Measurements from ENCODE around the gene ASCL4. TPM values are rescaled to one million over a fixed set of nuclear protein-coding genes. Genes with fewer than 3 reads are reported as not detected.
"Not testable (repeated sequence)": the region's sequence is repeated elsewhere in the genome, so short reads cannot be mapped to it uniquely, and the experiment has no call there.

ASCL4 gene, protein sequence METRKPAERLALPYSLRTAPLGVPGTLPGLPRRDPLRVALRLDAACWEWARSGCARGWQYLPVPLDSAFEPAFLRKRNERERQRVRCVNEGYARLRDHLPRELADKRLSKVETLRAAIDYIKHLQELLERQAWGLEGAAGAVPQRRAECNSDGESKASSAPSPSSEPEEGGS
- total RNA-seq (not detected), polyA plus RNA-seq (0.02 TPM)
- long read RNA-seq, donor 1: 0 reads
- long read RNA-seq, donor 2: 0 reads
- long read RNA-seq, donor 3: 0 reads
- long read RNA-seq, donor 4: 0 reads

DNA sequence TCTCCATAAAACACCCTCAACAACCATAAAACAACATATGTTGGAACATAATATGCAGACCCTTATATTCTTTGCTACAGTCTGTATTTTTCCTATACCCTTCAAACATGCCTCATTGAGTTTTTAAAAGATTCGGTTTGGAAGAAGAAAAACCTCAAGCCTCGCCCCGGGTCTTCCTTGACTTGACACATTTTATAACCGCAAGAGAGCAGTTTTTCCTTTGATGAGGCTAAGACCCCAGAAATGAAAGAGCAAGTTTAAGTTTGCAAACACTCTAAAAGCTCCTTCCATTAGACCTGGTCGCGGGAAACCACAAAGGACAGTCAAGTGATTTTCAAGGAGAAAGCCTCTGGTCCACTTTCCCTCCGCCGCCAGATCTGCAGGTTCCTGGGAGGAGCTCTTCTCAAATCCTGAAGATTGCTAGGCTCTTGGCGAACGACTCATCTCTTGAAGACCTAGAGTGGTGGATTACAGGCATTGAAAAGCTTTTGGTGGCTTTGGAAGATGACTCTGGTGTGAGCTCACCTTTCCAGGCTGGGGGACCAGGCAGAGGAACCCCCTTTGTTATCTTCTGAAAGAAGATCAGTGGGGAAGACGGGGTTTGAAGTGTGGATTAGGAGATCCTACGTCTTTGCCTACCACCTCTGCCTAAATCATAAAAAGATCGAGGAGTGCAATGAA lies at the start of gene ASCL4:
Gene ASCL4 (plus strand): TSS at position 356 of the 681 bp plus-strand sequence. CDS start 515 bp downstream, outside the sequence.
- Histone ChIP-seq H3K4me1 (ENCODE audit: control insufficient read depth, insufficient read depth, low read length) (no peaks in the 10 kb centered on the region), H3K4me3 (ENCODE audit: low read length) (no peak within 1 kb of the TSS), H3K27ac (ENCODE audit: low read length) (no peak within 1 kb of the TSS), H3K9me3 (ENCODE audit: control insufficient read depth, low read length) (no peaks in the 10 kb centered on the region), H3K27me3 (ENCODE audit: control insufficient read depth, insufficient read depth) (peaks cover 4% of the 10 kb centered on the region)
- intact Hi-C loops (cut with DNase I): no loop called here
- ATAC-seq: no peak
- DNase-seq: no peak
- WGBS: 45% methylated on average over 13 of the region's 13 CpGs

- H3K27ac ChIP-seq (ENCODE audit: low read length); H3K9me3 ChIP-seq (ENCODE audit: control insufficient read depth, low read length); H3K27me3 ChIP-seq (ENCODE audit: control insufficient read depth, insufficient read depth); H3K4me3 ChIP-seq (ENCODE audit: low read length); H3K4me1 ChIP-seq (ENCODE audit: control insufficient read depth, insufficient read depth, low read length); DNase-seq; intact Hi-C loops (cut with DNase I); ATAC-seq: not testable (repeated sequence)
- WGBS: 55% methylated on average over 1 of the region's 1 CpG
These were observed 47.2 kb upstream of the ASCL4 start for GRCh38 chr12:107727327-107727726.

DNA sequence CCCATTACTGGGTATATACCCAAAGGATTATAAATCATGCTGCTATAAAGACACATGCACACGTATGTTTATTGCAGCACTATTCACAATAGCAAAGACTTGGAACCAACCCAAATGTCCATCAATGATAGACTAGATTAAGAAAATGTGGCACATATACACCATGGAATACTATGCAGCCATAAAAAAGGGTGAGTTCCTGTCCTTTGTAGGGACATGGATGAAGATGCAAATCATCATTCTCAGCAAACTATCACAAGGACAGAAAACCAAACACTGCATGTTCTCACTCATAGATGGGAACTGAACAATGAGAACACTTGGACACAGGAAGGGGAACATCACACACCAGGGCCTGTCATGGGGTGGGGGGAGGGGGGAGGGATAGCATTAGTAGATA lies 46.8 kb upstream of the ASCL4 start:
- H3K27ac ChIP-seq (ENCODE audit: low read length); H3K27me3 ChIP-seq (ENCODE audit: control insufficient read depth, insufficient read depth); H3K9me3 ChIP-seq (ENCODE audit: control insufficient read depth, low read length); H3K4me1 ChIP-seq (ENCODE audit: control insufficient read depth, insufficient read depth, low read length); H3K4me3 ChIP-seq (ENCODE audit: low read length); intact Hi-C loops (cut with DNase I); ATAC-seq; DNase-seq: not testable (repeated sequence)
- WGBS: no CpG with 5 or more reads among the region's 1 CpG

- 68% methylated on average over 4 of the region's 4 CpGs for WGBS
- DNase-seq: no peak
These were observed 43.7 kb upstream of the ASCL4 start for GRCh38 chr12:107730618-107731341.

GRCh38 chr12:107731366-107731765 lies 43.1 kb upstream of the ASCL4 start:
- no peak for DNase-seq
- H3K27me3 ChIP-seq (ENCODE audit: control insufficient read depth, insufficient read depth): no peaks in the 10 kb centered on the region
- intact Hi-C loops (cut with DNase I): no loop called here
- ATAC-seq: no peak
- no peak overlapping the region for H3K4me3 ChIP-seq (ENCODE audit: low read length)
- H3K9me3 ChIP-seq (ENCODE audit: control insufficient read depth, low read length): no peaks in the 10 kb centered on the region
- WGBS: 86% methylated on average over 4 of the region's 4 CpGs
- no peaks in the 10 kb centered on the region for H3K4me1 ChIP-seq (ENCODE audit: control insufficient read depth, insufficient read depth, low read length)
- no peak overlapping the region for H3K27ac ChIP-seq (ENCODE audit: low read length)

More at GRCh38 chr12:107730618-107731341, 43.7 kb upstream of the ASCL4 start:
- intact Hi-C loops (cut with DNase I): no loop called here
- H3K4me3 ChIP-seq (ENCODE audit: low read length): no peak overlapping the region
- no peaks in the 10 kb centered on the region for H3K27me3 ChIP-seq (ENCODE audit: control insufficient read depth, insufficient read depth)
- no peaks in the 10 kb centered on the region for H3K9me3 ChIP-seq (ENCODE audit: control insufficient read depth, low read length)
- no peak for ATAC-seq
- H3K27ac ChIP-seq (ENCODE audit: low read length): no peak overlapping the region
- no peaks in the 10 kb centered on the region for H3K4me1 ChIP-seq (ENCODE audit: control insufficient read depth, insufficient read depth, low read length)

DNA sequence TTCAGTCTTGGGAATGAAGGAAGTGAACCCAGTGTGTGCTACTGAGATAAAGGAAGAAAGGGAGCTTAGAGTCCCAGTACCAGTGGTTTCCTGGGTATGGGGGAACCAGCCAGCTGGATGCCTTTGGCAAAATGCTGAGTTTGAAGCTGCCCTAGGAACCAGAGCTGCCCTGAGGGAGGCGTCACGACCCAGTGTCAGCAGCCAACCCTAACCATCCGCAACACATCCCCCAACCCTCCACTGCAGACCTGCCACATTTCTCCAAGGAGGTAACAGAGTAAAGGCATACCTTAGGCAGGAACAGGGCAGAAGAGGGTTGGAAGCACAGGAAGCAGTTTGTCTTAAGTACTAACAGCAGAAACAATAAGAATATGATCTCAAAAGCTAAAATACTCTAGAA lies 42.1 kb upstream of the ASCL4 start:
- Histone ChIP-seq H3K27me3 (ENCODE audit: control insufficient read depth, insufficient read depth) (no peaks in the 10 kb centered on the region), H3K9me3 (ENCODE audit: control insufficient read depth, low read length) (no peaks in the 10 kb centered on the region), H3K4me3 (ENCODE audit: low read length) (no peak overlapping the region), H3K27ac (ENCODE audit: low read length) (no peak overlapping the region), H3K4me1 (ENCODE audit: control insufficient read depth, insufficient read depth, low read length) (no peaks in the 10 kb centered on the region)
- ATAC-seq (no peak), DNase-seq (no peak)
- intact Hi-C loops (cut with DNase I): no loop called here
- 80% methylated on average over 3 of the region's 3 CpGs for WGBS

DNA sequence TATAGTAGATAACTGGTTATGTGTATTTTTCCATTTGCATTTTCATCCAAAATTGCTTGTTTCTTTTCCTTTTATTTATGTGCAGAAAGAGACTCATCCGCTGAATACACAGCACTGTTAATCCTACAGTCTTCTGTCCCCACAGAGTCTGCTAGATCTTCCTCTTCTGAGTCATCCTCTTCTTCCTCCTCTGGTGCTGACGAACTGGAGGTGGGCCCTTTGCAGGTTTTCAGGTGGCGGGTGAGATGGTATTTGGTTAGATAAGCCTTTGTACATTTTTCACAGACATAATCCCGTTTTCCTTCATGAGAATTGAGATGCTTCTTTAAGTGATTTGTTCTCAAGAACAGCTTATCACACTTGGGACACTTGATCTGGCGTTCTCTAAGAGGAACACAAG lies 40.4 kb upstream of the ASCL4 start:
- 85% methylated on average over 5 of the region's 5 CpGs for WGBS
- ATAC-seq (no peak), DNase-seq (no peak)
- intact Hi-C loops (cut with DNase I): no loop called here
- Histone ChIP-seq H3K9me3 (ENCODE audit: control insufficient read depth, low read length) (no peaks in the 10 kb centered on the region), H3K27me3 (ENCODE audit: control insufficient read depth, insufficient read depth) (no peaks in the 10 kb centered on the region), H3K4me1 (ENCODE audit: control insufficient read depth, insufficient read depth, low read length) (no peaks in the 10 kb centered on the region), H3K27ac (ENCODE audit: low read length) (no peak overlapping the region), H3K4me3 (ENCODE audit: low read length) (no peak overlapping the region)

DNA sequence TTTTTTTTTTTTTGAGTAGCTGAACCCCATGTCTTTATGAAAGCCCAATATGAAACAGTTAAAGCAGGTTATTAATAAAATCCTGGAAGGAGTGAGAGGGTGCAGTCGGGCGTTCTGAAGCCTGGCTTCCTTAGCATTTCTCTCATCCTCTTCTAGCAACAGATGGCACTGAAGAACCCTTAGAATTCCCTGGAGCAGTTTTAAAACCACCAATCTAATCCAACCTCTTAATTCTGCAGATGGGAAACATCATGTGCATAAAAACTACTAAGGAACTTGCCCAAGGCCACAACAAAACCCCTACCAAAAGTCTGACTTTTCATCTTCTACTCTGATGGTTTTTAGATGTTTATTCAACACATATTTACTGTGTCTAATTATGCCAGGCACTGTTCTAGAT lies 38.7 kb upstream of the ASCL4 start:
- Histone ChIP-seq H3K4me3 (ENCODE audit: low read length) (no peak overlapping the region), H3K9me3 (ENCODE audit: control insufficient read depth, low read length) (no peaks in the 10 kb centered on the region), H3K27ac (ENCODE audit: low read length) (no peak overlapping the region), H3K27me3 (ENCODE audit: control insufficient read depth, insufficient read depth) (no peaks in the 10 kb centered on the region), H3K4me1 (ENCODE audit: control insufficient read depth, insufficient read depth, low read length) (no peaks in the 10 kb centered on the region)
- DNase-seq: no peak
- WGBS: 94% methylated on average over 2 of the region's 2 CpGs
- intact Hi-C loops (cut with DNase I): no loop called here
- no peak for ATAC-seq

DNA sequence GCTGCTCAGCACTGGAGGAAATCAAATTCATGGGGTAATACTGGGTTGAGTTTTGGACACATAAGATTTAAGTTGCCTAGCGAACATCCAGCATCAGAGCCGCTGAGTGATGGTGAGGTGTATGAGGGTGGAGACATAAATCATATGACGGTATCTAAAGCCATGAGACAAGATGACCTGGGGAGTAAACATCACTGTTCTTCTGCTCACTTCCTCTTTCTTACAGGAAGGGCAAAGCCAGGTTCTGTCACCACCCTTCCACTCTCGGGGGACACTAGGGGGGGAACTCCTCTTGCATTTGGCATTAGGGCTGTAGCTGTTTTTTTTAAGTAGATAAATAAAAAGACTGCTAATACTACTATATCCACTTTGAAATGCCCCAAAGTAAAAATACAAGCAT lies 37.6 kb upstream of the ASCL4 start:
- H3K4me1 ChIP-seq (ENCODE audit: control insufficient read depth, insufficient read depth, low read length): no peaks in the 10 kb centered on the region
- no peaks in the 10 kb centered on the region for H3K27me3 ChIP-seq (ENCODE audit: control insufficient read depth, insufficient read depth)
- H3K9me3 ChIP-seq (ENCODE audit: control insufficient read depth, low read length): no peaks in the 10 kb centered on the region
- 84% methylated on average over 4 of the region's 4 CpGs for whole genome bisulfite sequencing
- H3K27ac ChIP-seq (ENCODE audit: low read length): no peak overlapping the region
- no peak overlapping the region for H3K4me3 ChIP-seq (ENCODE audit: low read length)
- ATAC-seq (no peak), DNase-seq (no peak)
- intact Hi-C loops (cut with DNase I): no loop called here

- no peaks in the 10 kb centered on the region for H3K27me3 ChIP-seq (ENCODE audit: control insufficient read depth, insufficient read depth)
- 60% methylated on average over 6 of the region's 6 CpGs for WGBS
- peaks cover 1% of the 10 kb centered on the region for H3K4me1 ChIP-seq (ENCODE audit: control insufficient read depth, insufficient read depth, low read length)
- no peak overlapping the region for H3K4me3 ChIP-seq (ENCODE audit: low read length)
- H3K27ac ChIP-seq (ENCODE audit: low read length): no peak overlapping the region
- peak; percentile 51 to 60 for ATAC-seq
- intact Hi-C loops (cut with DNase I): no loop called here
- DNase-seq: no peak
- H3K9me3 ChIP-seq (ENCODE audit: control insufficient read depth, low read length): no peaks in the 10 kb centered on the region
These were observed 26.0 kb upstream of the ASCL4 start for GRCh38 chr12:107748472-107748871.

DNA sequence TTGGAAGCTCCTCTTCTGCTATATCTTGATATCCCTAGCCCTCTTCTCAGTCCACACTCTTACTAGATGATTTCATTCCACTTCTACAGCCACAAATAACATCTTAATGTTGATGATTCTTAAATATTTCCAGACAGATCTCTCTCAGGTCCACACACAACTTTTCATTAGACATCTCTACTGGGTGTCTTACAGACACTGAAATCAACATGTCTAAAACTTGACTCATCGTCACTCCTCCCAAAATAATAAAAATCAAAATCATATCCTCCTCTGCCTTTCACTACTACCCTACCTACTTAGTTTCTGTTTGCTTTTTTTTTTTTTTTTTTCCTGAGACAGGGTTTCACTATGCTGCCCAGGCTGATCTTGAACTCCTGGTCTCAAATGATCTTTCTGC lies 25.4 kb upstream of the ASCL4 start:
- H3K9me3 ChIP-seq (ENCODE audit: control insufficient read depth, low read length): no peaks in the 10 kb centered on the region
- no peak overlapping the region for H3K27ac ChIP-seq (ENCODE audit: low read length)
- peaks cover 1% of the 10 kb centered on the region for H3K4me1 ChIP-seq (ENCODE audit: control insufficient read depth, insufficient read depth, low read length)
- DNase-seq: no peak
- 91% methylated on average over 1 of the region's 1 CpG for WGBS
- ATAC-seq: no peak
- intact Hi-C loops (cut with DNase I): no loop called here
- H3K27me3 ChIP-seq (ENCODE audit: control insufficient read depth, insufficient read depth): no peaks in the 10 kb centered on the region
- H3K4me3 ChIP-seq (ENCODE audit: low read length): no peak overlapping the region

Data from right cardiac atrium (tissue), 5 donors.